HG03342 (cell line): ENCODE data around the gene CDC25A.

Source experiments
- ATAC-seq: cut with Tn5 transposase; IDR thresholded peaks from one replicate; pipeline ENCODE4 v1.9.1; 2021; ENCODE audit warnings: mild to moderate bottlenecking, moderate library complexity; ENCODE audit not compliant: unreplicated experiment

CDC25A gene

DNA sequence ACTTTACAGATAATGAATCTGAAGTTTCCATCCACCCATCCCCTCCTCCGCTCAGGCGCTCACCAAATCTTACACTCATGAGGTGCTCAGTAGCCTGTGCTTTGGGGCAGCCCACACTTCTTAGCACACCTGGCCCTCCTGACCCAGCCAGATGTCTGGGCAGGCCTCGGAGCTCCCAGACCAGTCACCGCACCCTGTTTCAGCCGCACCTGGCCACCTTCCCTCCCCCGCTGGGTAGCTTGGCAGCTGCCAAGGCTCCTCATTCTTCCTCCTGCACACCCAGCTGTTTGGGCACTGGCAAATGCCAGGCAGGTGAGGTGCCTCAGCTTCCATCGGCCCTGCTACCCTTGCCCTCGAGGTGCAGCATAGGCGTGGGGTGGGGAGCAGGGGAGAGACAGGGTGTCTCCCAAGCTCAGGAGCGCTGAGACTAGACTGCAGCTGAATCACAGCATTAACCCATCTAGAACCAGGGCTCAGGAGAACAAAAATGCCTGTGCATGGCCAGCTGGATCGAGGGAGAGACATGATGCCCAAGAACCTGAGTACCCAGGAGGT lies 45.8 kb downstream of the CDC25A start:
- no peak for ATAC-seq

DNA sequence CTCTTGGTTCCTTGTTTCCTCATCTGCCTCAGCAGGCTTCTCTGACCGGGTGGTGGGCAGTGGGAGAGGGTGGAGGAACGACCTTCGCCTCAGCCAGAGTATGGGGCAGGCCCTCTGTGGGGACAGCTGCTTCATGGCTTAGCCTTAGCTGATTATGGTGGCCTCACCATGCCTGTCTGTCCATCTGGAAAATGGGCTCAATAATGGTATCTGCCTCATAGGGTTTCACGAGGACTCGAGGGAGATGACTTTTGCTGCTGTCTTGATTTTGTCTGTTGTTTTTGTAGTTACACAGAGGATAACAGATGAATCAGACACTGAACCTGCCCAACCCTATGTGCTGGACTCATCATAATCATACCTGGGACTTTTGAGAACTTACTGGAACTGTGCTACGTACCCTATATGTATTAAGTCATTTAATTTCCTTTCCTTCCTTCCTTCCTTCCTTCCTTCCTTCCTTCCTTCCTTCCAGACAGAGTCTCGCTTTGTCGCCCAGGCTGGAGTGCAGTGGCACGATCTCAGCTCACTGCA lies 46.5 kb downstream of the CDC25A start:
- ATAC-seq = no peak

DNA sequence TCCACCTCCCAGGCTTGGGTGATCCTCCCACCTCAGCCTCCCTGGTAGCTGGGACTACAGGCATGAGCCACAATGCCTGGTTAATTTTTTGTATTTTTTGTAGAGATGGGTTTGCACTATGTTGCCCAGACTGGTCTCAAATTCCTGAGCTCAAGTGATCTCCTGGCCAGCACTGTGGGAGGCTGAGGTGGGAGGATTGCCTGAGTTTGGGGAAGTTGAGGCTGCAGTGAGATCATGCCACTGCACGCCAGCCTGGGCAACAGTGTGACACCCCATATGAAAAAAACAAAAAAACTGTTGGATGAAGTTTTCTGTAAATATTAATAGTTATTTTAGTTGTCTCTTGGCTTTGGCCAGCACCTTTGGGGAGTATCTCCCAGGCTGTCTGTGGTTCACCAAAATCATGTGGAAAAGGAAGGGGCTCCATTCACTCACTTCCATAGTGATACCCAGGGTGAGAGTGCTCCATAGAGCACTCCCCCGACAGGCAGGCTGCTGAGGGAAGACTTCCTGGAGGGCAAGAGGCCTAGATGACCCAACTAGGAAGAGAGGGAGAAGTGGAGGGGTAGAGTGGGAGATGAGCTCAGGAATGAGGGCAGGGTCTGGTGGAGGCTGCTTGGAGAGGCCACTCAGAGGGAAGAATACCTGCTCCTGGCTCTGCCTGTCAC lies 47.1 kb downstream of the CDC25A start:
- no peak for ATAC-seq

GRCh38 chr3:48140336-48140757 lies 47.9 kb downstream of the CDC25A start:
- ATAC-seq = no peak

DNA sequence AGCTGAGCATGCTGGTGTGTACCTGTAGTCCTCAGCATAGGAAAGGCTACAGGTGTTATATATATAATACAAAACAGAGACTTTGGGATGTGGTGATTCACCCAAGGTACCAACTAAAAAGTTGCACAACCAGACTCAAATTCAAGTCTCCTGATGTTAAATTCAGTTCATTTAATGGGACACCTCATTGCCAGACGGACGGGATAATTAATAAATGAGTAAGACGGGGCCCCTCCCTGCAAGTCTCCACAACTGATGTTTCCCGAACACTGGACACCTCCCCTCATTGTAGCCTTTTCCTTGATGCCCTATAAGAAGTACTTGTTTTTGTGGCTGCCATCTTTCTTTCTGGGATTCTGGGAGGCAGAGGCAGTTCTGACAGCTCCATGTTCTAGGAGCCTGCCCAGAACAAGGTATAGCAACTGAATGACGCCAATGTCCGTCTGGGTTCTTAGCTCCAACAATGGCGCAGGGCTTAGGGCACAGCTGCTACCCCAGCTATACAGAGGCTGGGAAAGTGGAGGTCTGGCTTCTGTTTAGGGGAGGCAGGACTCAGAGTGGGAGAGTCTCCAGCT lies 50.7 kb downstream of the CDC25A start:
- no peak for ATAC-seq

- ATAC-seq = no peak
These were observed 52.4 kb downstream of the CDC25A start for GRCh38 chr3:48135552-48136495.

GRCh38 chr3:48130321-48130904 lies 57.8 kb downstream of the CDC25A start:
- ATAC-seq = no peak

- ATAC-seq = no peak
These were observed 58.3 kb downstream of the CDC25A start for GRCh38 chr3:48129921-48130320.

- no peak for ATAC-seq
These were observed 59.4 kb downstream of the CDC25A start for GRCh38 chr3:48128774-48129173.

- ATAC-seq = no peak
These were observed 62.2 kb downstream of the CDC25A start for GRCh38 chr3:48125886-48126622.

GRCh38 chr3:48125013-48125705 lies 63.1 kb downstream of the CDC25A start:
- ATAC-seq = no peak

- ATAC-seq = no peak
These were observed 64.9 kb downstream of the CDC25A start for GRCh38 chr3:48123346-48123745.

DNA sequence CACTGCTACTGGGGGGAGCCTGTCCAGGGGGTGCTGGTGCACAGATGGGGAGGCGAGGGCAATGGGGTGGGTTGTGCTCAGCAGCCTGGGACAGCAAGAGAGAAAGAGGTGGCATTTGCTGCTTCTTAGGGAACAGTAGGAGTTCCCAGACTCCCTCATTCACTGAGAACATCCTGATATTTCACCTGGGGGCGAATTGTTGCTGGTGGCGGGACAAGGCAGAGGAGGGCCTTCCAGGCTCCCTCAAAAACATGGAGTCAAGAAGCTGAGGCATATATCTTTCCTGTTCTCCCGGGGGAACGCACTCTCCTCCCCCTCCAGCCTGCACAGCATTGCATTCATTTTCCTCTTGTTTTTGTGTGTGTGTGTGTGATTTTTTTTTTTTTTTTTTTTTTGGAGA lies 65.7 kb downstream of the CDC25A start:
- no peak for ATAC-seq

GRCh38 chr3:48120223-48120622 lies 68.0 kb downstream of the CDC25A start:
- no peak for ATAC-seq

DNA sequence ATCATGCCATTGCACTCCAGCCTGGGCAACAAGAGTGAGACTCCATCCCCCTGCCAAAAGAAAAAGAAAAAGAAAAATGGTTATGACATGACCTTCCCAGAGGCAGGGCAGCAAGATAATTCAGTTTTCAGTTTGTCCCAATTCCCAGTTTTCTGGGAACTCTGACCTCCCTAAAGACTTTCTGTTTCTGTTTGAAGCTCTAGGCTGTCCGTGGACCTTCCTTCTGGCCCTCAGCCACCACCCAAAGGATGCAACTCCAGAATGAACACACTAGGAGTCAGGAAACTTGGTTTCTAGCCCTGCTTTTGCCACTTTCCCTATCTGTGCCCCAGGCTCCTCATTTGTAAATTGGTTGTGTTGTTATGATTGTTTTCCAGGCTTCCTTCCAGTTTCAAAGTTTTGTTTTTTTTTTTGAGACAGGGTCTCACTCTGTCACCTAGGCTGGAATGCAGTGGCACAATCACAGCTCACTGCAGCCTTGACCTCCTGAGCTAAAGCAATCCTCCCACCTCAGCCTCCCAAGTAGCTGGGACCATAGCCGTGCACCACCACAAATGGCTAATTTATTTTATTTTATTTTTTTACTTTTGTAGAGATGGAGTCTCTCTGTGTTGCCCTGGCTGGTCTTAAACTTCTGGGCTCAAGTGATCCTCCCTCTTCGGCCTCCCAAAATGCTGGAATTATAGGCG lies 68.6 kb downstream of the CDC25A start:
- ATAC-seq = no peak

DNA sequence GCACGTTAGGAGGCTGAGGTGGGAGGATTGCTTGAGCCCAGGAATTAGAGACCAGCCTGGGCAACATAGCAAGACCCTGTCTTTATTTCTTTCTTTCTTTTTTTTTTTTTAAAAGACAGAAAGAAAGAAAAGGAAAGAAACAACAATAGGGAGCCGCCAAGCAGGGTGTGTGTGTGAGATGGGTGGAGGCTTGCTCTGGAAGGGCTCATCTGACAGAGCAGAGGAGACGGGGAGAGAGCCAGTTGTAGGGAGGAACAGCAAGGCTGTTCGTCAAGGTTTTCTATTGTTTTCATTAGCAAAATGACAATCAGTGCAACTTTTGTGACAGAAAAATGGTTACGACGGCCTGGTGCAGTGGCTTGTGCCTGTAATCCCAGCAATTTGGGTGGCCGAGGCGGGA lies 69.3 kb downstream of the CDC25A start:
- no peak for ATAC-seq

- no peak for ATAC-seq
These were observed 69.9 kb downstream of the CDC25A start for GRCh38 chr3:48118322-48118721.

DNA sequence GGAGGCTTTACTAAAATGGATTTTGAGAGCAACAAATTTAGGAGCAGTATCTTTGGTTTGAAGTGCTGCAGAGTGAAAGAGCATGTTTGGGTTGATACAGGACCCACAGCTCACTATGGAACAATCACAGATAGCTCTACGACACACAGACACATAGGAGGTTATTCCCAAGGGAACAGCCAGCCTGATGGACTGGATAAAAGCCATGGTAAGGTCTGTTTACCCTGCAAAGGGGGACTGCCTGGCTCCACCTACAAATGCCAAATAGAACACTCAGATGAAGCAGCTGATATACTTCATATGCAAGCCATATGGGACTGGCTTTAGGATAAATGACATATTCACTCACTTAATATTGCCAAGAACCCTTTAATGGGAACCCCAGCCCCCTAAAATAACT lies 75.4 kb downstream of the CDC25A start:
- ATAC-seq = no peak
